Measurements from ENCODE around the gene GPR179. TPM values are rescaled to one million over a fixed set of nuclear protein-coding genes. Genes with fewer than 3 reads are reported as not detected.

The GPR179 gene
- total and polyA plus RNA-seq, 2 experiments from 2014 or later = not detected

- Histone ChIP-seq H3K4me1 (ENCODE audit: insufficient read depth) (peaks cover 14% of the 10 kb centered on the region), H3K27ac (no peak overlapping the region), H2AFZ (no peak overlapping the region), H3K9me2 (ENCODE audit: insufficient read depth) (no peaks in the 10 kb centered on the region), H3F3A (ENCODE audit: insufficient read depth) (no peaks in the 10 kb centered on the region), H3K9me3 (ENCODE audit: low read depth) (no peaks in the 10 kb centered on the region), H4K20me1 (ENCODE audit: insufficient read depth) (0 out of 2 replicates have a peak, but pooled peaks cover 3% of the 10 kb centered on the region), H3K36me3 (ENCODE audit: low read depth) (no peaks in the 10 kb centered on the region), H3K9ac (no peak overlapping the region), H3K4me2 (ENCODE audit: unreplicated experiment) (no peak overlapping the region), H3K27me3 (replicated peaks; ENCODE audit: insufficient read depth) (no peaks in the 10 kb centered on the region), H3K79me2 (ENCODE audit: insufficient read depth) (peaks cover 73% of the 10 kb centered on the region), H3K4me3 (no peak overlapping the region)
- WGBS, 2 experiments (ENCODE audit: low coverage in 1 of 2, low lambda C conversion rate in 2 of 2, missing lambda C conversion rate in 2 of 2) = 60 to 67% methylated on average over 4 of the region's 4 CpGs
- DNase-seq = no peak
- in situ Hi-C loops (cut with MboI) = no loop called here
- TF ChIP-seq EZH2 (IDR thresholded peaks at IDR 0.05; ENCODE audit: insufficient read depth, poor library complexity, severe bottlenecking) (no peak), EZH2phosphoT487 (IDR thresholded peaks at IDR 0.05; ENCODE audit: insufficient read depth, low read depth) (no peak)
Measured at GRCh38 chr17:38355251-38355650, 11.5 kb upstream of the GPR179 start.

- WGBS, 2 experiments (ENCODE audit: low coverage in 1 of 2, low lambda C conversion rate in 2 of 2, missing lambda C conversion rate in 2 of 2) = 86 to 90% methylated on average over 7 of the region's 7 CpGs
- no peaks in the 10 kb centered on the region for H3K36me3 ChIP-seq (ENCODE audit: low read depth)
Measured at GRCh38 chr17:38354466-38354865, 10.7 kb upstream of the GPR179 start.

GRCh38 chr17:38353668-38354067, 9.9 kb upstream of the GPR179 start:
- Histone ChIP-seq H3K4me2 (ENCODE audit: unreplicated experiment) (peak overlapping the region; percentile 92), H3K9me2 (ENCODE audit: insufficient read depth) (no peaks in the 10 kb centered on the region), H3K9ac (0 out of 2 replicates have a peak overlapping the region, but pooled peaks have one; percentile 80), H3K36me3 (ENCODE audit: low read depth) (no peaks in the 10 kb centered on the region), H3K27ac (no peak overlapping the region), H3K27me3 (replicated peaks; ENCODE audit: insufficient read depth) (no peaks in the 10 kb centered on the region), H3K79me2 (ENCODE audit: insufficient read depth) (peaks cover 65% of the 10 kb centered on the region), H3K4me3 (peak overlapping the region; percentile 89), H4K20me1 (ENCODE audit: insufficient read depth) (0 out of 2 replicates have a peak, but pooled peaks cover 3% of the 10 kb centered on the region), H3K9me3 (ENCODE audit: low read depth) (no peaks in the 10 kb centered on the region), H2AFZ (no peak overlapping the region), H3K4me1 (ENCODE audit: insufficient read depth) (peaks cover 14% of the 10 kb centered on the region), H3F3A (ENCODE audit: insufficient read depth) (no peaks in the 10 kb centered on the region)
- 68 to 71% methylated on average over 13 of the region's 13 CpGs for WGBS, 2 experiments (ENCODE audit: low coverage in 1 of 2, low lambda C conversion rate in 2 of 2, missing lambda C conversion rate in 2 of 2)
- in situ Hi-C loops (cut with MboI) = no loop called here
- no peak for TF ChIP-seq EZH2phosphoT487 (IDR thresholded peaks at IDR 0.05; ENCODE audit: insufficient read depth, low read depth)
- TF ChIP-seq EZH2 (IDR thresholded peaks at IDR 0.05; ENCODE audit: insufficient read depth, poor library complexity, severe bottlenecking) = no peak
- no peak for DNase-seq

More at GRCh38 chr17:38354466-38354865, 10.7 kb upstream of the GPR179 start:
- TF ChIP-seq EZH2phosphoT487 (IDR thresholded peaks at IDR 0.05; ENCODE audit: insufficient read depth, low read depth) = no peak
- TF ChIP-seq EZH2 (IDR thresholded peaks at IDR 0.05; ENCODE audit: insufficient read depth, poor library complexity, severe bottlenecking) = no peak
- in situ Hi-C loops (cut with MboI) = no loop called here
- Histone ChIP-seq H3K9me3 (ENCODE audit: low read depth) (no peaks in the 10 kb centered on the region), H3K4me1 (ENCODE audit: insufficient read depth) (peaks cover 14% of the 10 kb centered on the region), H3K9me2 (ENCODE audit: insufficient read depth) (no peaks in the 10 kb centered on the region), H3K4me3 (peak overlapping the region; percentile 89; the same call in 1 of the 2 replicates), H3K27me3 (replicated peaks; ENCODE audit: insufficient read depth) (no peaks in the 10 kb centered on the region), H3K4me2 (ENCODE audit: unreplicated experiment) (peak overlapping the region; percentile 92), H3K9ac (no peak overlapping the region), H3F3A (ENCODE audit: insufficient read depth) (no peaks in the 10 kb centered on the region), H2AFZ (no peak overlapping the region), H3K79me2 (ENCODE audit: insufficient read depth) (peaks cover 67% of the 10 kb centered on the region), H3K27ac (no peak overlapping the region), H4K20me1 (ENCODE audit: insufficient read depth) (0 out of 2 replicates have a peak, but pooled peaks cover 3% of the 10 kb centered on the region)
- DNase-seq = no peak

- H3K36me3 ChIP-seq (ENCODE audit: low read depth) = no peaks in the 10 kb centered on the region
Measured at GRCh38 chr17:38353086-38353604, 9.4 kb upstream of the GPR179 start.

More at GRCh38 chr17:38353086-38353604, 9.4 kb upstream of the GPR179 start:
- no peaks in the 10 kb centered on the region for H3F3A ChIP-seq (ENCODE audit: insufficient read depth)
- H3K27ac ChIP-seq = no peak overlapping the region
- no peaks in the 10 kb centered on the region for H3K9me3 ChIP-seq (ENCODE audit: low read depth)
- WGBS, 2 experiments (ENCODE audit: low coverage in 1 of 2, low lambda C conversion rate in 2 of 2, missing lambda C conversion rate in 2 of 2) = 9 to 10% methylated on average over 7 to 8 of the region's 8 CpGs
- H3K9ac ChIP-seq = peak overlapping the region; percentile 80
- H3K9me2 ChIP-seq (ENCODE audit: insufficient read depth) = no peaks in the 10 kb centered on the region
- no peak for DNase-seq
- no peak for TF ChIP-seq EZH2phosphoT487 (IDR thresholded peaks at IDR 0.05; ENCODE audit: insufficient read depth, low read depth)
- no peak for TF ChIP-seq EZH2 (IDR thresholded peaks at IDR 0.05; ENCODE audit: insufficient read depth, poor library complexity, severe bottlenecking)
- H3K27me3 ChIP-seq (replicated peaks; ENCODE audit: insufficient read depth) = no peaks in the 10 kb centered on the region
- 0 out of 2 replicates have a peak, but pooled peaks cover 3% of the 10 kb centered on the region for H4K20me1 ChIP-seq (ENCODE audit: insufficient read depth)
- H3K4me1 ChIP-seq (ENCODE audit: insufficient read depth) = peaks cover 14% of the 10 kb centered on the region
- H2AFZ ChIP-seq = peak overlapping the region; percentile 72
- H3K79me2 ChIP-seq (ENCODE audit: insufficient read depth) = peaks cover 60% of the 10 kb centered on the region
- peak overlapping the region; percentile 89 for H3K4me3 ChIP-seq
- in situ Hi-C loops (cut with MboI) = no loop called here
- H3K4me2 ChIP-seq (ENCODE audit: unreplicated experiment) = peak overlapping the region; percentile 92

All from GM23248 (cell line).